OCI-LY1 (cell line): Measurements from ENCODE around the gene SLAIN2.

Experiments used
- H2AFZ ChIP-seq: fragments of 200-600 bp; sonication (generic), shearing (Covaris generic); 2 replicates; pipeline ENCODE4 v1.6.0; 2014; ENCODE audit warnings: antibody characterized with exemption, mild to moderate bottlenecking, low read length
- H3F3A ChIP-seq: fragments of 200-600 bp; sonication (generic), shearing (Covaris generic); 2 replicates; pipeline ENCODE4 v1.6.0; 2014; ENCODE audit warnings: mild to moderate bottlenecking, antibody characterized with exemption, low read length, moderate library complexity; ENCODE audit not compliant: insufficient read depth
- H3K27ac ChIP-seq: fragments of 200-600 bp; sonication (generic); 2 replicates; pipeline ENCODE4 v1.5.1; 2014; ENCODE audit warnings: low read length, mixed run types, mild to moderate bottlenecking, low read depth; ENCODE audit not compliant: poor library complexity, severe bottlenecking
- H3K27me3 ChIP-seq: fragments of 200-600 bp; sonication (generic); 2 replicates; pipeline ENCODE4 v1.6.0; 2014; ENCODE audit warnings: antibody characterized with exemption, mild to moderate bottlenecking, low read length, moderate library complexity; ENCODE audit not compliant: insufficient read depth
- H3K36me3 ChIP-seq: fragments of 200-600 bp; sonication (generic); 2 replicates; pipeline ENCODE4 v1.6.1; 2014; ENCODE audit warnings: mild to moderate bottlenecking, antibody characterized with exemption, low read length, moderate library complexity, mixed read lengths; ENCODE audit not compliant: insufficient read depth
- H3K4me1 ChIP-seq: fragments of 200-600 bp; sonication (generic); 2 replicates; pipeline ENCODE4 v1.5.1; 2014; ENCODE audit warnings: mild to moderate bottlenecking, low read length, moderate library complexity; ENCODE audit not compliant: insufficient read depth, severe bottlenecking
- H3K4me2 ChIP-seq: fragments of 200-600 bp; sonication (generic), shearing (Covaris generic); 2 replicates; pipeline ENCODE4 v1.6.1; 2014; ENCODE audit warnings: low read length
- H3K4me3 ChIP-seq: fragments of 200-600 bp; sonication (generic); 2 replicates; pipeline ENCODE4 v1.5.1; 2014; ENCODE audit warnings: low read length, low read depth, mild to moderate bottlenecking, mixed read lengths; ENCODE audit not compliant: poor library complexity, severe bottlenecking
- H3K79me2 ChIP-seq: fragments of 200-600 bp; shearing (Covaris generic); 2 replicates; pipeline ENCODE4 v1.6.1; 2016; ENCODE audit warnings: mixed run types, low read length, mixed read lengths; ENCODE audit not compliant: insufficient read depth
- H3K9ac ChIP-seq: fragments of 200-600 bp; sonication (generic), shearing (Covaris generic); 2 replicates; pipeline ENCODE4 v1.6.1; 2014; ENCODE audit warnings: mild to moderate bottlenecking, low read length, mixed read lengths
- H3K9me2 ChIP-seq: fragments of 200-600 bp; sonication (generic), shearing (Covaris generic); 2 replicates; pipeline ENCODE4 v1.6.1; 2014; ENCODE audit warnings: low read depth, mild to moderate bottlenecking, low read length, mixed read lengths
- H3K9me3 ChIP-seq: fragments of 200-600 bp; shearing (Covaris generic); 2 replicates; pipeline ENCODE4 v1.6.1; 2014; ENCODE audit warnings: low read length, mixed read lengths
- H4K20me1 ChIP-seq: fragments of 200-600 bp; sonication (generic), shearing (Covaris generic); 2 replicates; pipeline ENCODE4 v1.6.0; 2016; ENCODE audit warnings: mild to moderate bottlenecking, low read length; ENCODE audit not compliant: insufficient read depth
- CTCF ChIP-seq: fragments of 200-600 bp; sonication (generic), shearing (Covaris generic); IDR thresholded peaks from 2 replicates; pipeline ENCODE4 v1.5.1; 2017; ENCODE audit warnings: mild to moderate bottlenecking, antibody characterized with exemption, low read length, moderate library complexity, mixed read lengths
- EZH2 ChIP-seq: fragments of 200-600 bp; sonication (generic), shearing (Covaris generic); IDR thresholded peaks from 2 replicates; pipeline ENCODE4 v1.8.0; 2017; ENCODE audit warnings: borderline replicate concordance, mixed run types, mild to moderate bottlenecking, antibody characterized with exemption, low read length, moderate library complexity, mixed read lengths

The SLAIN2 gene

GRCh38 chr4:48388525-48389154 lies 47.3 kb downstream of the SLAIN2 start:
- Histone ChIP-seq H3K79me2 (no peaks in the 10 kb centered on the region), H3K9ac (no peak overlapping the region), H3K9me3 (no peaks in the 10 kb centered on the region), H2AFZ (no peak overlapping the region), H3F3A (no peaks in the 10 kb centered on the region), H3K9me2 (no peaks in the 10 kb centered on the region), H3K4me3 (no peak overlapping the region), H3K4me1 (no peaks in the 10 kb centered on the region), H3K27me3 (no peaks in the 10 kb centered on the region), H4K20me1 (no peaks in the 10 kb centered on the region), H3K36me3 (peaks cover 18% of the 10 kb centered on the region; the same call in 1 of the 2 replicates), H3K4me2 (no peak overlapping the region), H3K27ac (no peak overlapping the region)
- no peak for TF ChIP-seq EZH2
- no peak for TF ChIP-seq CTCF

- no peaks in the 10 kb centered on the region for H3K9me2 ChIP-seq
- H3F3A ChIP-seq: no peaks in the 10 kb centered on the region
- no peaks in the 10 kb centered on the region for H4K20me1 ChIP-seq
- H3K9ac ChIP-seq: no peak overlapping the region
- H3K9me3 ChIP-seq: no peaks in the 10 kb centered on the region
- TF ChIP-seq EZH2: no peak
- no peak for TF ChIP-seq CTCF
- no peaks in the 10 kb centered on the region for H3K4me1 ChIP-seq
- H3K79me2 ChIP-seq: no peaks in the 10 kb centered on the region
- no peak overlapping the region for H2AFZ ChIP-seq
- H3K27ac ChIP-seq: no peak overlapping the region
- no peaks in the 10 kb centered on the region for H3K27me3 ChIP-seq
- H3K36me3 ChIP-seq: peaks cover 19% of the 10 kb centered on the region; the same call in 1 of the 2 replicates
- no peak overlapping the region for H3K4me3 ChIP-seq
- no peak overlapping the region for H3K4me2 ChIP-seq
Measured at GRCh38 chr4:48396043-48396442, 54.7 kb downstream of the SLAIN2 start.

GRCh38 chr4:48400416-48400815 lies 59.1 kb downstream of the SLAIN2 start:
- Histone ChIP-seq H3K4me2 (no peak overlapping the region), H3K27me3 (no peaks in the 10 kb centered on the region), H3K9ac (no peak overlapping the region), H4K20me1 (no peaks in the 10 kb centered on the region), H3F3A (no peaks in the 10 kb centered on the region), H3K9me2 (no peaks in the 10 kb centered on the region), H3K27ac (no peak overlapping the region), H3K4me1 (no peaks in the 10 kb centered on the region), H3K9me3 (no peaks in the 10 kb centered on the region), H3K36me3 (peaks cover 19% of the 10 kb centered on the region; the same call in 1 of the 2 replicates), H3K79me2 (no peaks in the 10 kb centered on the region), H3K4me3 (no peak overlapping the region), H2AFZ (no peak overlapping the region)
- TF ChIP-seq CTCF: no peak
- TF ChIP-seq EZH2: no peak
